ENCODE measurements around the gene HMMR. TPM values are rescaled to one million over a fixed set of nuclear protein-coding genes. Genes with fewer than 3 reads are reported as not detected.

Gene HMMR
- total RNA-seq, 4 donors from 2014 or later: 0.66 to 1.0 (median 0.84) TPM

- Histone ChIP-seq H3K4me1 (peaks cover 0 to 35% (median 9%) of the 10 kb centered on the region in 4 donors), H3K36me3 (peaks cover 0 to 52% (median 0%) of the 10 kb centered on the region in 3 donors)
Measured at GRCh38 chr5:163456029-163456589, 4.3 kb upstream of the HMMR start.

GRCh38 chr5:163456840-163457239 lies 3.6 kb upstream of the HMMR start:
- Histone ChIP-seq H3K27me3 (no peaks in the 10 kb centered on the region), H3K4me3 (no peak overlapping the region), H3K4me1 (peaks cover 0 to 42% (median 11%) of the 10 kb centered on the region in 4 donors), H3K9me3 (no peaks in the 10 kb centered on the region), H3K36me3 (peaks cover 0 to 45% (median 0%) of the 10 kb centered on the region in 3 donors), H3K27ac (no peak overlapping the region)
- 84 to 88% methylated on average over 7 of the region's 7 CpGs for WGBS, 2 donors
- no peak for DNase-seq (ENCODE audit: low spot score in 2 of 2)
- no peak for TF ChIP-seq POLR2A (IDR thresholded peaks at IDR 0.05)
- TF ChIP-seq CTCF (IDR thresholded peaks at IDR 0.05): no peak
- TF ChIP-seq EP300 (IDR thresholded peaks at IDR 0.05): no peak

More at GRCh38 chr5:163456029-163456589, 4.3 kb upstream of the HMMR start:
- no peaks in the 10 kb centered on the region for H3K27me3 ChIP-seq
- 66 to 73% methylated on average over 2 of the region's 2 CpGs for WGBS, 2 donors
- H3K4me3 ChIP-seq: no peak overlapping the region
- no peak overlapping the region for H3K27ac ChIP-seq
- no peak for TF ChIP-seq EP300 (IDR thresholded peaks at IDR 0.05)
- no peak for TF ChIP-seq CTCF (IDR thresholded peaks at IDR 0.05)
- TF ChIP-seq POLR2A (IDR thresholded peaks at IDR 0.05): no peak
- no peaks in the 10 kb centered on the region for H3K9me3 ChIP-seq
- no peak for DNase-seq (ENCODE audit: low spot score in 2 of 2)

- 41 to 44% methylated on average over 6 of the region's 6 CpGs for WGBS, 2 donors
- H3K27ac ChIP-seq: peak overlapping the region; percentile 86 to 99 (median 94)
- TF ChIP-seq POLR2A (IDR thresholded peaks at IDR 0.05) (no peak), EP300 (IDR thresholded peaks at IDR 0.05) (no peak), CTCF (IDR thresholded peaks at IDR 0.05) (no peak)
Measured at GRCh38 chr5:163458778-163459385, 1.6 kb upstream of the HMMR start.

GRCh38 chr5:163459462-163459818 lies 992 bp upstream of the HMMR start:
- 0% methylated on average over 12 of the region's 12 CpGs for WGBS, 2 donors

More at GRCh38 chr5:163458778-163459385, 1.6 kb upstream of the HMMR start:
- no peak for DNase-seq (ENCODE audit: low spot score in 2 of 2)
- Histone ChIP-seq H3K36me3 (peaks cover 0 to 25% (median 0%) of the 10 kb centered on the region in 3 donors), H3K4me3 (peak overlapping the region; percentile 59 to 85 (median 82)), H3K4me1 (peaks cover 0 to 38% (median 11%) of the 10 kb centered on the region in 4 donors), H3K27me3 (no peaks in the 10 kb centered on the region), H3K9me3 (no peaks in the 10 kb centered on the region)

More at GRCh38 chr5:163459462-163459818, 992 bp upstream of the HMMR start:
- no peak for TF ChIP-seq POLR2A (IDR thresholded peaks at IDR 0.05)
- TF ChIP-seq CTCF (IDR thresholded peaks at IDR 0.05): no peak
- TF ChIP-seq EP300 (IDR thresholded peaks at IDR 0.05): no peak
- H3K27ac ChIP-seq: peak overlapping the region; percentile 86 to 99 (median 94)
- H3K36me3 ChIP-seq: peaks cover 0 to 20% (median 0%) of the 10 kb centered on the region in 3 donors
- no peaks in the 10 kb centered on the region for H3K27me3 ChIP-seq
- H3K4me3 ChIP-seq: peak overlapping the region; percentile 59 to 85 (median 82)
- no peak for DNase-seq (ENCODE audit: low spot score in 2 of 2)
- H3K4me1 ChIP-seq: peaks cover 0 to 38% (median 11%) of the 10 kb centered on the region in 4 donors
- no peaks in the 10 kb centered on the region for H3K9me3 ChIP-seq

Data from tibial nerve (tissue), 4 donors.